Measurements from ENCODE around the gene TNFRSF21. TPM values are rescaled to one million over a fixed set of nuclear protein-coding genes. Genes with fewer than 3 reads are reported as not detected.

TNFRSF21 gene
- total RNA-seq, 2 experiments from 2014 or later: 28.1 to 36.5 TPM

- Histone ChIP-seq H3K9me3 (ENCODE audit: low read length) (no peaks in the 10 kb centered on the region), H2AFZ (ENCODE audit: low read length) (no peak overlapping the region), H3K4me2 (ENCODE audit: low read length) (no peak overlapping the region), H4K20me1 (ENCODE audit: insufficient read depth, low read length) (no peaks in the 10 kb centered on the region), H3K4me3 (ENCODE audit: low read depth, low read length, poor library complexity, severe bottlenecking) (no peak overlapping the region), H3K36me3 (ENCODE audit: insufficient read depth, low read length) (peaks cover 62% of the 10 kb centered on the region), H3K27ac (ENCODE audit: low read depth, low read length, poor library complexity, severe bottlenecking) (no peak overlapping the region), H3K4me1 (ENCODE audit: insufficient read depth, low read length, poor library complexity, severe bottlenecking) (peaks cover 31% of the 10 kb centered on the region), H3K79me2 (ENCODE audit: insufficient read depth, low read depth, low read length) (peaks cover 10% of the 10 kb centered on the region; the same call in 1 of the 2 replicates), H3K9me2 (ENCODE audit: insufficient read depth, low read length) (no peaks in the 10 kb centered on the region)
- intact Hi-C loops (cut with micrococcal nuclease; ENCODE audit: unreplicated experiment): no loop called here
- POLR2A ChIA-PET: interaction anchor here (0.7 to 4.6 kb wide), 4 partner anchors 8 to 81 kb away, joined by 3 to 13 read pairs (median 4); no protein-coding TSS in a partner anchor
- TF ChIP-seq EZH2phosphoT487 (IDR thresholded peaks at IDR 0.05; ENCODE audit: borderline replicate concordance, low read depth, low read length) (no peak), CTCF (conservative IDR thresholded peaks at IDR 0.05; ENCODE audit: low read length) (no peak)
- no TSS peak for BruUV-seq (replicated peaks)
- CTCF ChIA-PET (ENCODE audit: unreplicated experiment): interaction anchor here (0.6 kb wide), 1 partner anchor 20 kb away, joined by 3 read pairs; no protein-coding TSS in a partner anchor
- DNase-seq (ENCODE audit: low spot score): no peak
Observed at GRCh38 chr6:47268572-47269187, 41.0 kb downstream of the TNFRSF21 start.

GRCh38 chr6:47267301-47267700 lies 42.4 kb downstream of the TNFRSF21 start:
- Histone ChIP-seq H3K27ac (ENCODE audit: low read depth, low read length, poor library complexity, severe bottlenecking) (no peak overlapping the region), H3K4me3 (ENCODE audit: low read depth, low read length, poor library complexity, severe bottlenecking) (no peak overlapping the region), H2AFZ (ENCODE audit: low read length) (no peak overlapping the region), H3K9me3 (ENCODE audit: low read length) (no peaks in the 10 kb centered on the region), H4K20me1 (ENCODE audit: insufficient read depth, low read length) (no peaks in the 10 kb centered on the region), H3K36me3 (ENCODE audit: insufficient read depth, low read length) (peaks cover 69% of the 10 kb centered on the region), H3K4me2 (ENCODE audit: low read length) (no peak overlapping the region), H3K79me2 (ENCODE audit: insufficient read depth, low read depth, low read length) (peaks cover 6% of the 10 kb centered on the region; the same call in 1 of the 2 replicates), H3K9me2 (ENCODE audit: insufficient read depth, low read length) (no peaks in the 10 kb centered on the region), H3K4me1 (ENCODE audit: insufficient read depth, low read length, poor library complexity, severe bottlenecking) (peaks cover 31% of the 10 kb centered on the region)
- BruUV-seq (replicated peaks): no TSS peak
- intact Hi-C loops (cut with micrococcal nuclease; ENCODE audit: unreplicated experiment): no loop called here
- no peak for DNase-seq (ENCODE audit: low spot score)
- ChIA-PET CTCF (ENCODE audit: unreplicated experiment) (no interaction called here), POLR2A (interaction anchor here (0.6 to 4.6 kb wide), 3 partner anchors 13 to 1381 kb away, joined by 3 to 13 read pairs (median 4); no protein-coding TSS in a partner anchor)
- TF ChIP-seq EZH2phosphoT487 (IDR thresholded peaks at IDR 0.05; ENCODE audit: borderline replicate concordance, low read depth, low read length) (no peak), CTCF (conservative IDR thresholded peaks at IDR 0.05; ENCODE audit: low read length) (no peak)

- intact Hi-C loops (cut with micrococcal nuclease; ENCODE audit: unreplicated experiment): no loop called here
- TF ChIP-seq EZH2phosphoT487 (IDR thresholded peaks at IDR 0.05; ENCODE audit: borderline replicate concordance, low read depth, low read length) (no peak), CTCF (conservative IDR thresholded peaks at IDR 0.05; ENCODE audit: low read length) (no peak)
Observed at GRCh38 chr6:47265971-47266370, 43.7 kb downstream of the TNFRSF21 start.

More at GRCh38 chr6:47265971-47266370, 43.7 kb downstream of the TNFRSF21 start:
- no peaks in the 10 kb centered on the region for H3K9me2 ChIP-seq (ENCODE audit: insufficient read depth, low read length)
- no peak for DNase-seq (ENCODE audit: low spot score)
- no peak overlapping the region for H3K27ac ChIP-seq (ENCODE audit: low read depth, low read length, poor library complexity, severe bottlenecking)
- H3K36me3 ChIP-seq (ENCODE audit: insufficient read depth, low read length): peaks cover 80% of the 10 kb centered on the region
- peaks cover 39% of the 10 kb centered on the region for H3K4me1 ChIP-seq (ENCODE audit: insufficient read depth, low read length, poor library complexity, severe bottlenecking)
- no peak overlapping the region for H3K4me2 ChIP-seq (ENCODE audit: low read length)
- H3K9me3 ChIP-seq (ENCODE audit: low read length): no peaks in the 10 kb centered on the region
- POLR2A ChIA-PET: interaction anchor here (0.6 to 4.6 kb wide), 3 partner anchors 12 to 238 kb away, joined by 3 to 13 read pairs (median 3); no protein-coding TSS in a partner anchor
- CTCF ChIA-PET (ENCODE audit: unreplicated experiment): no interaction called here
- no peak overlapping the region for H3K4me3 ChIP-seq (ENCODE audit: low read depth, low read length, poor library complexity, severe bottlenecking)
- H3K79me2 ChIP-seq (ENCODE audit: insufficient read depth, low read depth, low read length): peaks cover 6% of the 10 kb centered on the region; the same call in 1 of the 2 replicates
- no peaks in the 10 kb centered on the region for H4K20me1 ChIP-seq (ENCODE audit: insufficient read depth, low read length)
- no TSS peak for BruUV-seq (replicated peaks)
- H2AFZ ChIP-seq (ENCODE audit: low read length): no peak overlapping the region
